GM21360 (cell line): ENCODE data around the gene UBE2F.
"Not testable (repeated sequence)": the region's sequence is repeated elsewhere in the genome, so short reads cannot be mapped to it uniquely, and the experiment has no call there.

Experiments used
- ATAC-seq: cut with Tn5 transposase; IDR thresholded peaks from one replicate; pipeline ENCODE4 v1.9.1; 2021; ENCODE audit warnings: mild to moderate bottlenecking, moderate library complexity; ENCODE audit not compliant: unreplicated experiment

UBE2F gene

GRCh38 chr2:237943395-237944094 lies 23.3 kb upstream of the UBE2F start:
- ATAC-seq: no peak

- ATAC-seq: no peak
These were observed 22.5 kb upstream of the UBE2F start for GRCh38 chr2:237944302-237944701.

- ATAC-seq: no peak
These were observed 20.4 kb upstream of the UBE2F start for GRCh38 chr2:237946423-237946822.

- ATAC-seq: not testable (repeated sequence)
These were observed 15.5 kb upstream of the UBE2F start for GRCh38 chr2:237951354-237951753.

- no peak for ATAC-seq
These were observed 14.9 kb upstream of the UBE2F start for GRCh38 chr2:237951878-237952277.

- ATAC-seq: no peak
These were observed 14.0 kb upstream of the UBE2F start for GRCh38 chr2:237952851-237953250.

GRCh38 chr2:237955640-237956401 lies 11.0 kb upstream of the UBE2F start:
- no peak for ATAC-seq

- no peak for ATAC-seq
These were observed 10.4 kb upstream of the UBE2F start for GRCh38 chr2:237956402-237956736.

- no peak for ATAC-seq
These were observed 5.2 kb upstream of the UBE2F start for GRCh38 chr2:237961637-237962036.

GRCh38 chr2:237962432-237963084 lies 4.3 kb upstream of the UBE2F start:
- ATAC-seq: no peak

- not testable (repeated sequence) for ATAC-seq
These were observed 3.3 kb upstream of the UBE2F start for GRCh38 chr2:237963490-237963991.

- no peak for ATAC-seq
These were observed 2.6 kb upstream of the UBE2F start for GRCh38 chr2:237964194-237964577.

GRCh38 chr2:237964578-237965404 lies 2.0 kb upstream of the UBE2F start:
- no peak for ATAC-seq

GRCh38 chr2:237965844-237966243 lies 970 bp upstream of the UBE2F start:
- not testable (repeated sequence) for ATAC-seq

GRCh38 chr2:237966250-237966564 lies 607 bp upstream of the UBE2F start:
- no peak for ATAC-seq

- no peak for ATAC-seq
These were observed 693 bp downstream of the UBE2F start for GRCh38 chr2:237967463-237967951.

- ATAC-seq: no peak
These were observed 1.4 kb downstream of the UBE2F start for GRCh38 chr2:237968048-237968862.

GRCh38 chr2:237971661-237972060 lies 4.8 kb downstream of the UBE2F start:
- no peak for ATAC-seq

GRCh38 chr2:237972211-237972610 lies 5.4 kb downstream of the UBE2F start:
- ATAC-seq: no peak

- no peak for ATAC-seq
These were observed 6.1 kb downstream of the UBE2F start for GRCh38 chr2:237972936-237973335.
